ENCODE results near the gene IQCF6. TPM values are rescaled to one million over a fixed set of nuclear protein-coding genes. Genes with fewer than 3 reads are reported as not detected.

IQCF6 gene
- total RNA-seq, 4 donors from 2014 or later: not detected

GRCh38 chr3:51816723-51817122 is 37.7 kb upstream of the IQCF6 start:
- WGBS, 2 donors (ENCODE audit: low coverage in 1 of 2): 78 to 80% methylated on average over 2 of the region's 2 CpGs
- Histone ChIP-seq H3K36me3 (no peaks in the 10 kb centered on the region), H3K27me3 (peaks cover 31% of the 10 kb centered on the region), H3K4me1 (no peaks in the 10 kb centered on the region), H3K4me3 (no peak overlapping the region), H3K27ac (no peak overlapping the region), H3K9me3 (no peaks in the 10 kb centered on the region)
- no peak for ATAC-seq
- no peak for TF ChIP-seq POLR2AphosphoS5 (IDR thresholded peaks at IDR 0.05)
- no peak for TF ChIP-seq CTCF (IDR thresholded peaks at IDR 0.05)
- no peak for TF ChIP-seq POLR2A (IDR thresholded peaks at IDR 0.05)
- no peak for TF ChIP-seq EP300 (IDR thresholded peaks at IDR 0.05)

DNA sequence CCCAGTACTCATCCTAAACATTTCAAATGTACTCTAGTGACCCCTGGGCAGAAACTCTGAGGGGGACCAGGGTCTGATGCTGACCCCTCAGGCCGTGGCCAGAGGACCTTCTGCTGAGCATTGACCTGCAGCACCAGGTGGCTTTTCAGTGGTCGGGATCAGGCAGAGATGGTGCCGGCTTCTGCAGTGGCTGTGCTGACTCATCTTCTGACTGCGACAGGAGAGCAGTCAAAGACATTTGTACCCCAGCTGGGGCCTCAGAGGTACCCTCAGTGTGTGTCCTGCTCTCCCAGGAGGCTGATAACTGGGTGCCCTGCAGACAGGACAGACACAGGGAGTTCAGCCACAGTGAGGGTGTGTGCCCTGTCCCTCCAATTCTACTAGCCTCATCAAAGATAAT is 36.6 kb upstream of the IQCF6 start:
- H3K4me3 ChIP-seq: no peak overlapping the region
- no peaks in the 10 kb centered on the region for H3K4me1 ChIP-seq
- no peaks in the 10 kb centered on the region for H3K36me3 ChIP-seq
- no peak overlapping the region for H3K27ac ChIP-seq
- TF ChIP-seq EP300 (IDR thresholded peaks at IDR 0.05) (no peak), POLR2AphosphoS5 (IDR thresholded peaks at IDR 0.05) (no peak), POLR2A (IDR thresholded peaks at IDR 0.05) (no peak), CTCF (IDR thresholded peaks at IDR 0.05) (no peak)
- no peaks in the 10 kb centered on the region for H3K9me3 ChIP-seq
- ATAC-seq: no peak
- H3K27me3 ChIP-seq: peaks cover 22% of the 10 kb centered on the region
- 69% methylated on average over 3 of the region's 4 CpGs; no CpG with 5 or more reads in 1 of the 2 donors for WGBS, 2 donors (ENCODE audit: low coverage in 1 of 2)

DNA sequence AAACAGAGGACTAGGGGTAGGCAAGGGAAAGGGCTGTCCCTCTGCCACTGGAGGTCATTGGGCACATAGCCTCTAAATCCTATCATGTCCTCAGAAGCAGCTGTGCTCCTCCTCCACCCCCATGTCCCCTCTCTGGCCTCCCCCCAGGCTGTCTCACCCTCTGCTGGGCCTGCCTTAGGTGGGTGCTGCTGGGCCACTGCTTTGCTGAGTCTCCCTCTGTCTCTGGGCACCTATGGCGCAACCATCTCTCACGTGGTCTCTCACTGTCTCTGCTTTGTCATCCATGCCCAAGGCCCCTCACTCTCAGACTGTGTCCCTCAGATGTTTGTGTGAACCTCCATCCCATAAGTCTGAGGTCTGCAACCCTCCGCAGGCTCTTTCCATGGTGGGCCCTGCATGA is 35.0 kb upstream of the IQCF6 start:
- H3K4me3 ChIP-seq: no peak overlapping the region
- ATAC-seq: no peak
- WGBS, 2 donors (ENCODE audit: low coverage in 1 of 2): 73 to 100% methylated on average over 2 of the region's 3 CpGs

DNA sequence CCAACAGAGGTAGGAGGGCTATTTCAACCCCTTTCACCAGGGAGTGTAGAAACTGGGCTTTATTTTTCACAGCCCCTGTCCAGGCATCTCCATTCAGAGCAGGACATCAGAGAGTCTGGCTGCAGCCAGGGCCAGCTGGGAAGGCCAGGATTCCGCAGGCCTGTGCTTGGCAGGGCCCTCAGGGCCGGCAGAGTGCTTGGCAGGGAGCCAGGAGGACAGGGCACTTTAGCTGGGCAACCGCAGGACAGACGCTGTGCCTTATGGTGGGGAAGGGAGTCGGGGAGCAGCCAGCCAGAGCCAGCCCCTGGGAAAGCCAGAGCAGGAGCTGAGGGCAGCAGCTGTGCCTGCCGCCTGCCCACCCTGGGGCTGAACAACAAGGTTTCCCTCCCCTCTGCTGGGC is 34.5 kb upstream of the IQCF6 start:
- no peak for ATAC-seq
- Histone ChIP-seq H3K36me3 (no peaks in the 10 kb centered on the region), H3K9me3 (no peaks in the 10 kb centered on the region), H3K4me3 (no peak overlapping the region), H3K27me3 (peaks cover 1% of the 10 kb centered on the region), H3K4me1 (no peaks in the 10 kb centered on the region), H3K27ac (no peak overlapping the region)
- TF ChIP-seq POLR2A (IDR thresholded peaks at IDR 0.05) (no peak), EP300 (IDR thresholded peaks at IDR 0.05) (no peak), CTCF (IDR thresholded peaks at IDR 0.05) (no peak), POLR2AphosphoS5 (IDR thresholded peaks at IDR 0.05) (no peak)
- WGBS, 2 donors (ENCODE audit: low coverage in 1 of 2): 100% methylated on average over 1 of the region's 6 CpGs; no CpG with 5 or more reads in 1 of the 2 donors

More for the DNA sequence above, 35.0 kb upstream of the IQCF6 start:
- TF ChIP-seq POLR2A (IDR thresholded peaks at IDR 0.05) (no peak), POLR2AphosphoS5 (IDR thresholded peaks at IDR 0.05) (no peak), CTCF (IDR thresholded peaks at IDR 0.05) (no peak), EP300 (IDR thresholded peaks at IDR 0.05) (no peak)
- Histone ChIP-seq H3K36me3 (no peaks in the 10 kb centered on the region), H3K27me3 (peaks cover 6% of the 10 kb centered on the region), H3K27ac (no peak overlapping the region), H3K9me3 (no peaks in the 10 kb centered on the region), H3K4me1 (no peaks in the 10 kb centered on the region)

DNA sequence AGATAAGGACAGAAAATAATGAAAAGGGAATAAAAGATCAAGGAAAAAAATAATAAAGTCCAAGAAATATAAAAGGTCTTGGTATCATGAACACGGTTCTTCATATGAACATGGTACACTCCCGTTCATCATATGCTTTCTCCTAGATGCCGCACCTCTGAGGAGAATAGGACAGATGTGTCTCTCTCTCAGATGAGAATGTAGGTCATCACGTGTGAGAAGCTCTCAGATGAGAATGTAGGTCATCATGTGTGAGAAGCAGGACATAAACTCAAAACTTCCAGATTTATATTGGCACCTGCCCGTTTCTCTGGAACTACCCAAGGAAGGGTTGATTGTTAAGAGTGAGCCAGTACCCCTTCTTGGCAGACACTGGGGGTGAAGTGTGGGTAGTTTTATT is 29.9 kb upstream of the IQCF6 start:
- H3K36me3 ChIP-seq: no peaks in the 10 kb centered on the region
- no peak overlapping the region for H3K27ac ChIP-seq
- TF ChIP-seq CTCF (IDR thresholded peaks at IDR 0.05) (no peak), EP300 (IDR thresholded peaks at IDR 0.05) (no peak), POLR2A (IDR thresholded peaks at IDR 0.05) (no peak)
- ATAC-seq: no peak
- no peaks in the 10 kb centered on the region for H3K9me3 ChIP-seq
- H3K27me3 ChIP-seq: no peaks in the 10 kb centered on the region
- 77 to 78% methylated on average over 4 of the region's 5 CpGs for WGBS, 2 donors (ENCODE audit: low coverage in 1 of 2)
- no peak overlapping the region for H3K4me3 ChIP-seq
- H3K4me1 ChIP-seq: no peaks in the 10 kb centered on the region

All from gastroesophageal sphincter (tissue), 4 donors.